ENCODE measurements around the gene RNU7-1.

RNU7-1 gene

DNA sequence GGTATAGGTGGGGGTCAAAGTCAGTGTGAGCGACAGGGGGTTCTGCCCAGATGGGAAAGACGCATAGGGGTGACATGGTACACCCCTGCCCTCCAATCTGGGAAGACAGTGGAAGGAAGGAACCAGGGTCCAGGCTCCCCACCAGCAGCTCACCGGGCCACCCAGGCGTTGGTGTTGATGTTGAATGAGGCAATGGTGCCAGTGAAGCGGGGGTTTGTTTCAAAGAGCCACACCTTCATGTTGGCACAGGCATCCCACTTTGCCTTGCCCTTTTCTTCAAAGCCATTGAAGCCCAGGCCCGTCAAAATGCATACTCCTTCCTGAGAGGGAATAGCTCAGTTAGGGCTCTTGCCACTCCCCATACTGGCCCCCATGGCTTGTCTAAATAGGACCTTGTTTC lies 34.6 kb downstream of the RNU7-1 start:
- DNase-seq, result no peak
- Histone ChIP-seq H3K9me2 (replicated peaks; ENCODE audit: insufficient read depth, low read length) (no peaks in the 10 kb centered on the region), H3K4me1 (ENCODE audit: low read length) (peaks cover 34% of the 10 kb centered on the region), H3K79me2 (ENCODE audit: low read length) (peaks cover 30% of the 10 kb centered on the region), H3K4me3 (ENCODE audit: low read length) (no peak overlapping the region), H3K27ac (ENCODE audit: low read length) (peak overlapping the region; percentile 9; the same call in 1 of the 2 replicates), H3K9ac (ENCODE audit: low read length) (no peak overlapping the region), H4K20me1 (ENCODE audit: insufficient read depth, low read length) (no peaks in the 10 kb centered on the region), H3K9me3 (replicated peaks; ENCODE audit: insufficient read depth, low read length) (no peaks in the 10 kb centered on the region), H3K4me2 (ENCODE audit: low read depth, low read length) (no peak overlapping the region), H3K36me3 (replicated peaks; ENCODE audit: insufficient read depth, low read length) (0 out of 2 replicates have a peak, but pooled peaks cover 7% of the 10 kb centered on the region), H2AFZ (ENCODE audit: low read length) (no peak overlapping the region), H3K27me3 (replicated peaks; ENCODE audit: insufficient read depth, low read length) (no peaks in the 10 kb centered on the region), H3F3A (ENCODE audit: insufficient read depth, low read length) (peaks cover 29% of the 10 kb centered on the region)
- no peak for TF ChIP-seq EZH2 (optimal IDR thresholded peaks at IDR 0.05; ENCODE audit: low read depth, low read length)
- TF ChIP-seq EZH2phosphoT487 (IDR thresholded peaks at IDR 0.05; ENCODE audit: low read length), result no peak
- TF ChIP-seq, protein P1, sequence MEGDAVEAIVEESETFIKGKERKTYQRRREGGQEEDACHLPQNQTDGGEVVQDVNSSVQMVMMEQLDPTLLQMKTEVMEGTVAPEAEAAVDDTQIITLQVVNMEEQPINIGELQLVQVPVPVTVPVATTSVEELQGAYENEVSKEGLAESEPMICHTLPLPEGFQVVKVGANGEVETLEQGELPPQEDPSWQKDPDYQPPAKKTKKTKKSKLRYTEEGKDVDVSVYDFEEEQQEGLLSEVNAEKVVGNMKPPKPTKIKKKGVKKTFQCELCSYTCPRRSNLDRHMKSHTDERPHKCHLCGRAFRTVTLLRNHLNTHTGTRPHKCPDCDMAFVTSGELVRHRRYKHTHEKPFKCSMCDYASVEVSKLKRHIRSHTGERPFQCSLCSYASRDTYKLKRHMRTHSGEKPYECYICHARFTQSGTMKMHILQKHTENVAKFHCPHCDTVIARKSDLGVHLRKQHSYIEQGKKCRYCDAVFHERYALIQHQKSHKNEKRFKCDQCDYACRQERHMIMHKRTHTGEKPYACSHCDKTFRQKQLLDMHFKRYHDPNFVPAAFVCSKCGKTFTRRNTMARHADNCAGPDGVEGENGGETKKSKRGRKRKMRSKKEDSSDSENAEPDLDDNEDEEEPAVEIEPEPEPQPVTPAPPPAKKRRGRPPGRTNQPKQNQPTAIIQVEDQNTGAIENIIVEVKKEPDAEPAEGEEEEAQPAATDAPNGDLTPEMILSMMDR (IDR thresholded peaks at IDR 0.05; ENCODE audit: low read length), result no peak

DNA sequence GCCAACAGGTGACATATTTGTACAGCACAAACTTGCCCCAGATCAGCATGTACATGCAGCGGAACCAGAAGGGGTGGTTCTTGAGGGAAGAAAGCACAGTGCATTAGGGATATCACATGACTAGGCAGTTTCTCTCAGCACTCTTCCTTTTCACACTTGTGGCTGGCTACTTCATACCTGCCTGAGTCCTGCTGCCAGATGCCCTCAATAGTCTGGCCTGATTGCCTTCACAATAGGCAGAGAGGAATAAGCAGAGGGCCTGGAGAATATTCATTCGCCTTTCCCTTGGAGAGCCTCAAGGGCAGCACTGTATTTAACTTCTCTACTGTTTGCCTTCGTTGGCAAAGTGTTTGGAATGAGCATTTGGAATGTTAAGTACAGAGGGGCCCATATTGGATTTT lies 35.0 kb downstream of the RNU7-1 start:
- Histone ChIP-seq H3K4me1 (ENCODE audit: low read length) (peaks cover 34% of the 10 kb centered on the region), H3K4me3 (ENCODE audit: low read length) (no peak overlapping the region), H3K9ac (ENCODE audit: low read length) (no peak overlapping the region), H3K9me2 (replicated peaks; ENCODE audit: insufficient read depth, low read length) (no peaks in the 10 kb centered on the region), H2AFZ (ENCODE audit: low read length) (no peak overlapping the region), H3K27ac (ENCODE audit: low read length) (peak overlapping the region; percentile 9; the same call in 1 of the 2 replicates), H3K27me3 (replicated peaks; ENCODE audit: insufficient read depth, low read length) (no peaks in the 10 kb centered on the region), H3F3A (ENCODE audit: insufficient read depth, low read length) (peaks cover 29% of the 10 kb centered on the region), H3K9me3 (replicated peaks; ENCODE audit: insufficient read depth, low read length) (no peaks in the 10 kb centered on the region), H3K36me3 (replicated peaks; ENCODE audit: insufficient read depth, low read length) (0 out of 2 replicates have a peak, but pooled peaks cover 7% of the 10 kb centered on the region), H3K4me2 (ENCODE audit: low read depth, low read length) (no peak overlapping the region), H3K79me2 (ENCODE audit: low read length) (peaks cover 27% of the 10 kb centered on the region), H4K20me1 (ENCODE audit: insufficient read depth, low read length) (no peaks in the 10 kb centered on the region)
- TF ChIP-seq EZH2phosphoT487 (IDR thresholded peaks at IDR 0.05; ENCODE audit: low read length) (no peak), EZH2 (optimal IDR thresholded peaks at IDR 0.05; ENCODE audit: low read depth, low read length) (no peak)
- TF ChIP-seq, protein P1 (IDR thresholded peaks at IDR 0.05; ENCODE audit: low read length), result no peak
- peak; percentile 35 for DNase-seq

DNA sequence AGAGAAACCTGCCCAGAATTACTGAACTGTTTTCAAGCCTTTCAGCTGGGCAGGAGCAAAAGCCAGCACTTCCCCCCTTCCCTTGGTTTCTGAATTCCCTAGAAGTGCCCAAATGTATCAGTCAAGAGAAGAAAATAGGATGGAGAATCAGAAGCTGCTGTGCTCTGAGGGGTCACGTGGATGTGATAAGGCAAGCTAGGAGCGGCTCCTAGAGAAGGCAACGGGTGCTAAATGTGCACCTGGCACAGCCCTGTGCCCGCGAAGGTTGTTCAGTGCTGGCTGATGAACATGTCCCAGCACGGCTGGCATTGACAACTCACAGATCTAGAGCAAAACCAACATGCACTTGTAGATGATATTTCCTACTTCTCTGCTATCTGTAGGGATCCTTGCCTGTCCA lies 35.4 kb downstream of the RNU7-1 start:
- no peaks in the 10 kb centered on the region for H3K9me2 ChIP-seq (replicated peaks; ENCODE audit: insufficient read depth, low read length)
- H3K36me3 ChIP-seq (replicated peaks; ENCODE audit: insufficient read depth, low read length), result 0 out of 2 replicates have a peak, but pooled peaks cover 7% of the 10 kb centered on the region

More for the DNA sequence above, 35.4 kb downstream of the RNU7-1 start:
- Histone ChIP-seq H3K79me2 (ENCODE audit: low read length) (peaks cover 23% of the 10 kb centered on the region), H4K20me1 (ENCODE audit: insufficient read depth, low read length) (no peaks in the 10 kb centered on the region), H3K4me1 (ENCODE audit: low read length) (peaks cover 30% of the 10 kb centered on the region), H3K4me3 (ENCODE audit: low read length) (no peak overlapping the region), H3K9me3 (replicated peaks; ENCODE audit: insufficient read depth, low read length) (no peaks in the 10 kb centered on the region), H3K27me3 (replicated peaks; ENCODE audit: insufficient read depth, low read length) (no peaks in the 10 kb centered on the region), H3F3A (ENCODE audit: insufficient read depth, low read length) (peaks cover 25% of the 10 kb centered on the region), H2AFZ (ENCODE audit: low read length) (no peak overlapping the region), H3K4me2 (ENCODE audit: low read depth, low read length) (no peak overlapping the region), H3K9ac (ENCODE audit: low read length) (no peak overlapping the region), H3K27ac (ENCODE audit: low read length) (no peak overlapping the region)
- no peak for DNase-seq
- no peak for TF ChIP-seq EZH2 (optimal IDR thresholded peaks at IDR 0.05; ENCODE audit: low read depth, low read length)
- TF ChIP-seq, protein P1 (IDR thresholded peaks at IDR 0.05; ENCODE audit: low read length), result no peak
- no peak for TF ChIP-seq EZH2phosphoT487 (IDR thresholded peaks at IDR 0.05; ENCODE audit: low read length)
